H1 (cell line): Measurements from ENCODE around the gene TROAP. TPM values are rescaled to one million over a fixed set of nuclear protein-coding genes. Genes with fewer than 3 reads are reported as not detected.

Experiments
- CTCF ChIA-PET: fragments of 300-600 bp; sonication (Branson Sonifier 250); formaldehyde crosslinking; loops from one replicate; lab custom pipeline; 2021; ENCODE audit not compliant: partially characterized antibody; lab: Charles Lee
- POLR2A ChIA-PET: fragments of 300-600 bp; sonication (Branson Sonifier 250); formaldehyde crosslinking; loops from one replicate; lab custom pipeline; 2021; ENCODE audit warnings: inconsistent platforms; ENCODE audit not compliant: partially characterized antibody; lab: Charles Lee
- DNase-seq, 2 experiments: peaks; one replicate each; pipeline versions ENCODE4 v3.0.0 to v3.0.0-alpha.2; 2010 to 2022; ENCODE audit warnings: low spot score in 2 of 2, low read depth in 1 of 2, mixed read lengths in 1 of 2
- FAIRE-seq: peaks from 2 replicates; lab custom pipeline; 2011; peaks lifted over from hg19 to GRCh38; lab: Jason Lieb, UNC
- H2AFZ ChIP-seq: 2 replicates; pipeline ENCODE4 v1.8.1; 2012; ENCODE audit warnings: low read length, inconsistent platforms
- H2AK5ac ChIP-seq: 2 replicates; pipeline ENCODE4 v1.6.1; 2013; ENCODE audit warnings: low read depth, low read length
- H2BK120ac ChIP-seq: replicated peaks from 2 replicates; pipeline ENCODE3; 2013; ENCODE audit warnings: low read depth, low read length, inconsistent platforms
- H2BK12ac ChIP-seq: 2 replicates; pipeline ENCODE4 v1.6.1; 2013; ENCODE audit warnings: low read depth, low read length
- H2BK15ac ChIP-seq: 2 replicates; pipeline ENCODE4 v1.6.1; 2013; ENCODE audit warnings: low read length
- H2BK20ac ChIP-seq: 2 replicates; pipeline ENCODE4 v1.6.1; 2013; ENCODE audit warnings: low read length
- H2BK5ac ChIP-seq: 2 replicates; pipeline ENCODE4 v1.6.1; 2013; ENCODE audit warnings: low read depth, low read length
- H3K14ac ChIP-seq: 2 replicates; pipeline ENCODE4 v1.6.1; 2013; ENCODE audit warnings: inconsistent platforms; ENCODE audit not compliant: insufficient read length
- H3K18ac ChIP-seq: 2 replicates; pipeline ENCODE4 v1.6.1; 2013; ENCODE audit warnings: low read length; ENCODE audit errors: extremely low read depth
- H3K23ac ChIP-seq: 2 replicates; pipeline ENCODE4 v1.6.1; 2013; ENCODE audit warnings: inconsistent platforms; ENCODE audit not compliant: insufficient read length
- H3K23me2 ChIP-seq: 2 replicates; pipeline ENCODE4 v1.6.1; 2013; ENCODE audit warnings: low read depth, low read length
- H3K27ac ChIP-seq: 2 replicates; pipeline ENCODE4 v1.6.1; 2011; ENCODE audit warnings: low read depth, low read length, inconsistent platforms
- H3K27me3 ChIP-seq, 4 experiments: replicated peaks in 1 of 4; 1 replicate in 1 of 4; 2 replicates in 3 of 4; pipeline versions ENCODE4 v1.6.1 to v1.8.1; 2011 to 2013; ENCODE audit warnings: low read length in 3 of 4, mild to moderate bottlenecking in 3 of 4, inconsistent platforms in 2 of 4, mixed read lengths in 2 of 4, moderate library complexity in 1 of 4; ENCODE audit not compliant: control insufficient read depth in 3 of 4, insufficient read depth in 3 of 4; ENCODE audit errors: extremely low read depth in 1 of 4
- H3K36me3 ChIP-seq, 4 experiments: 2 replicates each; pipeline versions ENCODE4 v1.6.1 to v1.8.1; 2011 to 2013; ENCODE audit warnings: mild to moderate bottlenecking in 4 of 4, low read length in 3 of 4, moderate library complexity in 2 of 4, control low read depth in 1 of 4, inconsistent platforms in 1 of 4; ENCODE audit not compliant: insufficient read depth in 4 of 4, control insufficient read depth in 2 of 4
- H3K4ac ChIP-seq: replicated peaks from 2 replicates; pipeline ENCODE3; 2013; ENCODE audit warnings: low read length, low read depth, mixed read lengths, inconsistent platforms; ENCODE audit not compliant: insufficient read length
- H3K4me1 ChIP-seq, 4 experiments: replicated peaks in 1 of 4; 1 replicate in 1 of 4; 2 replicates in 3 of 4; pipeline versions ENCODE4 v1.6.1 to v1.8.1; 2011 to 2013; ENCODE audit warnings: low read length in 3 of 4, inconsistent platforms in 2 of 4, mixed read lengths in 1 of 4; ENCODE audit not compliant: insufficient read depth in 4 of 4, control insufficient read depth in 3 of 4
- H3K4me2 ChIP-seq, 2 experiments: 2 replicates each; pipeline versions ENCODE4 v1.6.1 to v1.8.1; 2011 to 2013; ENCODE audit warnings: low read depth in 2 of 2, low read length in 2 of 2, control low read depth in 1 of 2, inconsistent platforms in 1 of 2, mild to moderate bottlenecking in 1 of 2; ENCODE audit not compliant: insufficient read depth in 1 of 2
- H3K4me3 ChIP-seq, 4 experiments: fragments of 200-600, 300-600 bp in 1 of 4; sonication (generic), shearing (Covaris generic), sonication (Bioruptor Twin) in 1 of 4; 2 replicates each; pipeline versions ENCODE4 v1.5.1 to v1.8.1; 2011 to 2016; ENCODE audit warnings: low read length in 4 of 4, low read depth in 3 of 4, control low read depth in 2 of 4, inconsistent platforms in 2 of 4, mild to moderate bottlenecking in 2 of 4, mixed read lengths in 1 of 4, moderate library complexity in 1 of 4; ENCODE audit not compliant: insufficient read depth in 2 of 4; ENCODE audit errors: extremely low read depth in 1 of 4
- H3K56ac ChIP-seq: replicated peaks from 2 replicates; pipeline ENCODE3; 2013; ENCODE audit warnings: low read depth, mild to moderate bottlenecking, mixed read lengths, low read length, inconsistent platforms; ENCODE audit not compliant: insufficient read length
- H3K79me1 ChIP-seq: 2 replicates; pipeline ENCODE4 v1.6.1; 2013; ENCODE audit warnings: low read depth, low read length, control low read depth
- H3K79me2 ChIP-seq, 2 experiments: 2 replicates each; pipeline versions ENCODE4 v1.6.1 to v1.8.1; 2012 to 2013; ENCODE audit warnings: low read length in 2 of 2, mild to moderate bottlenecking in 2 of 2, inconsistent platforms in 1 of 2; ENCODE audit not compliant: insufficient read depth in 2 of 2, control insufficient read depth in 1 of 2
- H3K9ac ChIP-seq, 4 experiments: replicated peaks in 1 of 4; 1 replicate in 1 of 4; 2 replicates in 3 of 4; pipeline versions ENCODE4 v1.6.1 to v1.8.1; 2011 to 2013; ENCODE audit warnings: low read depth in 3 of 4, low read length in 3 of 4, control low read depth in 2 of 4, mild to moderate bottlenecking in 2 of 4, moderate library complexity in 2 of 4, inconsistent platforms in 1 of 4; ENCODE audit errors: extremely low read depth in 1 of 4
- H3K9me3 ChIP-seq, 2 experiments: 2 replicates each; pipeline versions ENCODE4 v1.6.1 to v1.8.1; 2012 to 2013; ENCODE audit warnings: mild to moderate bottlenecking in 2 of 2, moderate library complexity in 2 of 2, control low read depth in 1 of 2, inconsistent platforms in 1 of 2, low read depth in 1 of 2, low read length in 1 of 2, mixed read lengths in 1 of 2; ENCODE audit not compliant: insufficient read depth in 2 of 2
- H4K20me1 ChIP-seq, 2 experiments: replicated peaks in 1 of 2; 2 replicates each; pipeline versions ENCODE3 to v1.8.1; 2011 to 2013; ENCODE audit warnings: inconsistent platforms in 2 of 2, low read length in 2 of 2, mild to moderate bottlenecking in 1 of 2; ENCODE audit not compliant: insufficient read depth in 2 of 2, control insufficient read depth in 1 of 2
- H4K5ac ChIP-seq: 2 replicates; pipeline ENCODE4 v1.6.1; 2013; ENCODE audit warnings: low read length, low read depth, mixed read lengths, inconsistent platforms; ENCODE audit not compliant: insufficient read length
- H4K8ac ChIP-seq: 2 replicates; pipeline ENCODE4 v1.8.0; 2013; ENCODE audit warnings: mild to moderate bottlenecking, moderate library complexity, low read length, inconsistent platforms; ENCODE audit not compliant: insufficient read depth; ENCODE audit errors: extremely low read depth
- H4K91ac ChIP-seq: replicated peaks from 2 replicates; pipeline ENCODE3; 2013; ENCODE audit warnings: low read length, mixed read lengths, inconsistent platforms; ENCODE audit not compliant: insufficient read length
- RXRA ChIP-seq: IDR thresholded peaks from 2 replicates; pipeline ENCODE4 v1.6.1; 2011; ENCODE audit warnings: low read depth, mild to moderate bottlenecking, low read length, moderate library complexity; ENCODE audit not compliant: insufficient read depth
- SIRT6 ChIP-seq: IDR thresholded peaks from one replicate; pipeline ENCODE4 v1.7.1; 2012; ENCODE audit warnings: low read length, inconsistent platforms
- WGBS, 2 experiments: shearing (Covaris generic) in 1 of 2; methylation state at CpG; one replicate each; pipeline versions ENCODE4 v1.1.6 to v1.1.7; 2013 to 2015; ENCODE audit warnings: low lambda C conversion rate in 2 of 2, mixed read lengths in 2 of 2, inconsistent platforms in 1 of 2, low coverage in 1 of 2, missing lambda C conversion rate in 1 of 2; ENCODE audit not compliant: insufficient replicate concordance in 2 of 2, insufficient coverage in 1 of 2, insufficient read length in 1 of 2; ENCODE audit errors: extremely low coverage in 1 of 2, missing lambda C conversion rate in 1 of 2; 5-methylcytosine and 5-hydroxymethylcytosine counted together
- polyA plus RNA-seq, 7 experiments: library from polyadenylated mRNA; depleted of rRNA in 3 of 7; stranded (reverse) in 5 of 7; unstranded in 2 of 7; fragments of >200 nt in 5 of 7; fragments of 200-250 nt in 2 of 7; gene quantifications; 1 replicate in 5 of 7; 2 replicates in 1 of 7; 4 replicates in 1 of 7; pipeline versions ENCODE4 v1.2.1 to v1.2.3, GENCODE V29; 2011 to 2013; ENCODE audit warnings: missing spikeins in 2 of 7, mixed read lengths in 2 of 7
- total RNA-seq: library from RNA; stranded (reverse); fragmentation: NEBNext Ultra II Directional; extraction: Animal tissue kit (Norgen Biotek cat#: 25700); gene quantifications from 2 replicates; pipeline ENCODE4 v1.2.1, GENCODE V29; 2021

The TROAP gene
- total and polyA plus RNA-seq, 2 of the 8 experiments (the other 6 are each of a cell fraction or from before 2014, with no cell fraction given) = 36.7 to 52.0 TPM

GRCh38 chr12:49301760-49302159 lies 21.3 kb upstream of the TROAP start:
- no peak overlapping the region for H3K4ac ChIP-seq
- no peak overlapping the region for H3K14ac ChIP-seq
- no peak overlapping the region for H3K9ac ChIP-seq
- H4K20me1 ChIP-seq = peaks cover 0 to 6% of the 10 kb centered on the region in 2 experiments
- H2BK120ac ChIP-seq = no peak overlapping the region
- peaks cover 13 to 22% (median 19%) of the 10 kb centered on the region in 4 experiments for H3K27me3 ChIP-seq
- H3K23me2 ChIP-seq = peaks cover 5% of the 10 kb centered on the region; the same call in 1 of the 2 replicates
- H3K4me1 ChIP-seq = peaks cover 0 to 5% (median 2%) of the 10 kb centered on the region in 4 experiments; a peak in 5 of 7 replicates
- no peak overlapping the region for H2BK12ac ChIP-seq
- no peak overlapping the region for H2BK5ac ChIP-seq
- POLR2A ChIA-PET = interaction anchor here (0.6 to 1.9 kb wide), 3 partner anchors 37 to 202 kb away, joined by 3 to 4 read pairs (median 3); partner anchors contain the start of gene TUBA1C
- H3K56ac ChIP-seq = no peak overlapping the region
- FAIRE-seq = no peak
- no peak overlapping the region for H2BK20ac ChIP-seq
- no peak overlapping the region for H4K8ac ChIP-seq
- H3K79me2 ChIP-seq = no peaks in the 10 kb centered on the region
- no peak overlapping the region for H4K5ac ChIP-seq
- H2BK15ac ChIP-seq = no peak overlapping the region
- no peak overlapping the region for H3K23ac ChIP-seq
- H2AFZ ChIP-seq = no peak overlapping the region
- no peaks in the 10 kb centered on the region for H3K36me3 ChIP-seq
- no peak for TF ChIP-seq RXRA
- no peak for TF ChIP-seq SIRT6
- H4K91ac ChIP-seq = no peak overlapping the region
- H3K79me1 ChIP-seq = no peaks in the 10 kb centered on the region
- no peak overlapping the region for H3K4me2 ChIP-seq
- WGBS, 2 experiments = 70% methylated on average over 4 of the region's 4 CpGs; no CpG with 5 or more reads in 1 of the 2 experiments
- CTCF ChIA-PET = interaction anchor here (0.6 to 6.3 kb wide), 6 partner anchors 12 to 56 kb away, joined by 3 to 30 read pairs (median 6); no protein-coding TSS in a partner anchor
- H3K4me3 ChIP-seq = no peak overlapping the region
- no peaks in the 10 kb centered on the region for H3K9me3 ChIP-seq
- no peak overlapping the region for H3K27ac ChIP-seq
- no peak for DNase-seq
- H3K18ac ChIP-seq = no peak overlapping the region
- H2AK5ac ChIP-seq = no peak overlapping the region
